GM12865 (cell line): ENCODE results near the gene NGEF.

Experiments used
- DNase-seq: peaks from one replicate; pipeline ENCODE4 v3.0.0; 2010; ENCODE audit warnings: low read depth
- H3K4me3 ChIP-seq: 2 replicates; pipeline ENCODE4 v1.5.1; 2011; ENCODE audit warnings: mild to moderate bottlenecking, low read depth, low read length, control low read depth
- TF ChIP-seq, protein P1 (sequence below): IDR thresholded peaks from 2 replicates; pipeline ENCODE4 v1.5.1; 2011; ENCODE audit warnings: low read length, control low read depth, low read depth, inconsistent platforms; ENCODE audit not compliant: insufficient read depth; ENCODE audit errors: missing control alignments

NGEF gene

DNA sequence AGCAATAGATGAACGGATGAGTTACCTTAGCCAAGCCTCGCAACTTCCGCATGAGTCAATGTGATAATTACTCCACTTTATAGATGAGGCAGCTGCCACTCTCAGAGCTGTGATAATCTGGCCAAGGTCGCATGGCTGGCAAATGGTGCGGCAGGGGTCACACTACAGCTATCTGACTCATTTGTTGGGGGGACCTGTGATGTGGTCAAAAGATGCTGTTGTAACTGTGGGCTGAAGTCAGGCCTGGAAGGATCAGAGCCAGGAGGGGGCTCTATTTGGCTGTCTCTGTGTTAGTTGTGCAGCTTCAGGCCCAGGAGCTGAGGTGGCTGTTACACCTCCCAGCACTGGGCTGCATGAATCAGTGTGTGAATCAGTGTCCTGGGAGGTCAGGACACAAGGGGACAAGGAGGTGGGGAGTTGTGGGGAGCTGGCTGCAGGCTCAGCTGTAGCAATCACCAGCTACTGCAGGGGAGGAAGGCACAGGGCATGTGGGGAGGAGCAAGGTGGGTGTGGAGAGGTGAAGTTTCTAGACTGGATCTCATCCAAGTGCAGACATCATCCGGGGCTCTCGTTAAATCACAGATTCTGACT lies 33.1 kb downstream of the NGEF start:
- no peak for DNase-seq
- H3K4me3 ChIP-seq = no peak overlapping the region
- TF ChIP-seq, protein P1, sequence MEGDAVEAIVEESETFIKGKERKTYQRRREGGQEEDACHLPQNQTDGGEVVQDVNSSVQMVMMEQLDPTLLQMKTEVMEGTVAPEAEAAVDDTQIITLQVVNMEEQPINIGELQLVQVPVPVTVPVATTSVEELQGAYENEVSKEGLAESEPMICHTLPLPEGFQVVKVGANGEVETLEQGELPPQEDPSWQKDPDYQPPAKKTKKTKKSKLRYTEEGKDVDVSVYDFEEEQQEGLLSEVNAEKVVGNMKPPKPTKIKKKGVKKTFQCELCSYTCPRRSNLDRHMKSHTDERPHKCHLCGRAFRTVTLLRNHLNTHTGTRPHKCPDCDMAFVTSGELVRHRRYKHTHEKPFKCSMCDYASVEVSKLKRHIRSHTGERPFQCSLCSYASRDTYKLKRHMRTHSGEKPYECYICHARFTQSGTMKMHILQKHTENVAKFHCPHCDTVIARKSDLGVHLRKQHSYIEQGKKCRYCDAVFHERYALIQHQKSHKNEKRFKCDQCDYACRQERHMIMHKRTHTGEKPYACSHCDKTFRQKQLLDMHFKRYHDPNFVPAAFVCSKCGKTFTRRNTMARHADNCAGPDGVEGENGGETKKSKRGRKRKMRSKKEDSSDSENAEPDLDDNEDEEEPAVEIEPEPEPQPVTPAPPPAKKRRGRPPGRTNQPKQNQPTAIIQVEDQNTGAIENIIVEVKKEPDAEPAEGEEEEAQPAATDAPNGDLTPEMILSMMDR = no peak

DNA sequence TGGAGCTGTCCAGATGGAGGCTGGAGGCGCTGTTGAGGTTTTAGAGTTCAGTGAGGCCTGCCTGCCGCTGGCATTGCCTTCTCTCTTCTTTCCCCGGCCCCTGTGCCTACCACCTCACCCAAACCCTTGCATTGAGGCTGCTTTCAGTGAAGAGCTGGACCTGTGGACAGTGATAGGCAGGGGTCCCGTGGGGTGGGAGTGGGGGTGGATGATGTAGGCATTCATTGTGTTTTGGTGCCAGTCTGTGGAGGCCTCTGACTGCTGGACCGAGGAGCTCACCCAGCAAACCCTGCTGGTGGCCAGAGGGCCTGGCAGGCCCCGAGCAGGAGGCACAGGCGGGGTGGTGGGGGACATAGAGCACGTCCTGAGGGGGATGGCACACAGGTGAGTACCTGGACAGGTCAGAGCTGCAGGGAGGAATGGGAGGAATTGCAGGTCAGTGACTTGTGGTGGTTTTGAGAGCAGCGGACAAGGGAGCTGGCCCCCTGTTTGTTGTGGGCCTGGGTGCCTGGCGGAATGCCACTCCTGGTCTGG lies 35.6 kb downstream of the NGEF start:
- TF ChIP-seq, protein P1 = no peak
- H3K4me3 ChIP-seq = no peak overlapping the region
- DNase-seq = no peak

DNA sequence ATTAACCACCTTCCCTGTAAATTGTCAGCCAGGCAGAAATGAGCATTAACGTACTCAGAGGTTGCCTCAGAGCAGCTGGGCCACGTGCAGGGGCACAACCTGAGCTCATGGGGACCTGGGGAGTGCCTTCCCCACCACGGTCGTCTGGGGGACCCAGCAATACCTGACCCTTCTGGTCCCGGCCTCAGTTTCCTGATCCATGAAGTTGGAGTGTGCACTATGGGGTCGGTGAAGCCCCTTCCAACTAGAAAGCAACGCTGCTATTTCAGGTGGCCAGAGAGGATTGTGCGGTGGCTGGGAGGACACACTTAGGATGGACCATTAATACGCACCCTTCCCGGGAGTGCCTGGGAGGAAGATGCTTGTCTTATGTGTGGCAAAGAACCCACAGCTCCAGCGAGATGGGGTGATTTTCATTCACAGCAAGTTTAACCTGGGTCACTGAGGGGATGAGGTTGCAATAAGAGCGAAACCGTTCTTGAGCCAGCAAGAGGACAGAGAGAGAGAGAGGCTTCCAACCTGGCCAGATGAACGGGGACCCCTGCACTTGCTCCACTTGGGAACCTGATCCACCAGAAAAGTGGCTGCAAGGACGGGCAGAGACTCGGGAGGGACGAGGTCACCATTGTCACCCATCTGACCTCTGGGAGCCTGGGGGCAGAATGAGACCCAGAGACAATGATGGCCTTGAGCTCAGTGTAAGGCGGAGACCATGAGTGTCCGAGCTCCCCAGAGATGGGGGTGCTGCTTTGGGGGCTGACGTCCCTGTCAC lies 36.2 kb downstream of the NGEF start:
- no peak for DNase-seq
- TF ChIP-seq, protein P1 = no peak
- H3K4me3 ChIP-seq = no peak overlapping the region

DNA sequence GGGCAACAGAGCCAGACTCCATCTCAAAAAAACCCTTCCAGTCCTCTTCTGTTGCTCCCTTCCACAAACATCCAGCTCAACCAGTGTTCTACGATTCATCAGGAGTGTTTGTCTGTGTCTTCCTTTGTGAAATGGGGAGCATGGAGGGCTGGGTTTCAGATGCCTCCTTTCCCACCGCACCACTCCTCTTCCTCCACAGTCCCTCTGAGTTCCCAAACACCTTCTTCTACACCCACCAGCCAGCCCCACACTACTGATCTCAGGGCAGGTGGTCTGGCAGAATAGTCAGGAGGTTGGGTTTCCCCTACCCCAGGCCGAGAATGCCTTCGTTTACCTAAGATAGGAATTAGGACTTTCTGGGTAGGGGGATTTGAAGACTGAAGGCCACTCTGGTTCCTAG lies 36.9 kb downstream of the NGEF start:
- no peak overlapping the region for H3K4me3 ChIP-seq
- DNase-seq = no peak
- TF ChIP-seq, protein P1 = no peak

DNA sequence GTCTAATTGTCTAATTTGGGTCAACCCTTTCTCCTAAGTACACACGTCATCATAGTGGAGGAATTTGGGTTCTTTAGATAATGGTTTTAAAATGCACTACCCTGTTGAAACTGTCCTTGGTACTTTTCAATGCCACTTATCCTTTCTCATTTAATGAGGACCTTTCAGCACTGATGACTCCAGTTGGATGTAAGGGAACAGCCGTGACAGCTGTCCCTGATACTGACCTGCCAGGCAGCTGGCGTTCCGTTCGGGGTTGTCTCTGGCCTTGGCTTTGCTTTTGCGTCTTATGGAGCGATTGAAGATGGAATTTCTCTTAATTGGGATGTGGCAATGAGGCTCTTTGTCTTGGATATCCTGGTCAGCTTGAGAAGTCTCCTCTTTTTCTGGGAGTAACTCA lies 38.7 kb downstream of the NGEF start:
- DNase-seq = no peak
- TF ChIP-seq, protein P1 = no peak

DNA sequence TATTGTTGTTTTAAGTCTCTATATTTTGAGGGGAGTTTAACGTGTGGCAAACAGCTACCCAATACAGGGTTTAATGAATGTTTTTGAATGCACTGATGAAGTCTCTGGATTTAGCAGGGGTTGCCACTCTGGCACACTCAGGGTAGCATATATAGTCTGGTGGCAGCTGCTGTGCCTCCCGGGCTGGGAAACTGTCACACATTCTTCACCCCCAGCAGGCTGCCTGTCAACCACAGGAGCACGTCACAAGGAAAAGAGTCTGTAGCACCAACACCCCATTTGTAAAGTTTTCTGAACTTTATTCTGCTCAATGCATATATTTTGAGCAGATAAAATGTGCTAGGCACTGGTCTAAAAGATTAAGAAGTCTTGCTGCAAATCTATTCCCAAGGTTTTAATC lies 39.3 kb downstream of the NGEF start:
- no peak for DNase-seq
- no peak overlapping the region for H3K4me3 ChIP-seq
- TF ChIP-seq, protein P1 = no peak

More for the DNA sequence above, 38.7 kb downstream of the NGEF start:
- H3K4me3 ChIP-seq = no peak overlapping the region
